ENCODE measurements around the gene MICAL3.

DNA sequence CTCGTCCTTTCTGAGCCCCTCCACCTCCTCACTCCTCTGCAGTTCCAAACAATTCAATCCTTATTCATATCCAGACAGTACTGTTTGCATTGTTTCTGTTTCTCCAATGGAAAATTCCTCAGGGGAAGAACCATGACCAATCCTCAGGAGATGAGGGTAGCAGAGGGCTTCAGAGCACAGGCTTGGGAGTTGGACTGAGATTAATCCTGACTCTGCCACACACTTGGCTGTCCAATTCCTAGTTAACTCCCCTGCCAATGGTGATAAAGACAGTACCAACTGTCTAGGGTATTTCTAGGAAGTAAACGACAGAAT, 58.0 kb downstream of the MICAL3 start:
- TF ChIP-seq, protein P1, sequence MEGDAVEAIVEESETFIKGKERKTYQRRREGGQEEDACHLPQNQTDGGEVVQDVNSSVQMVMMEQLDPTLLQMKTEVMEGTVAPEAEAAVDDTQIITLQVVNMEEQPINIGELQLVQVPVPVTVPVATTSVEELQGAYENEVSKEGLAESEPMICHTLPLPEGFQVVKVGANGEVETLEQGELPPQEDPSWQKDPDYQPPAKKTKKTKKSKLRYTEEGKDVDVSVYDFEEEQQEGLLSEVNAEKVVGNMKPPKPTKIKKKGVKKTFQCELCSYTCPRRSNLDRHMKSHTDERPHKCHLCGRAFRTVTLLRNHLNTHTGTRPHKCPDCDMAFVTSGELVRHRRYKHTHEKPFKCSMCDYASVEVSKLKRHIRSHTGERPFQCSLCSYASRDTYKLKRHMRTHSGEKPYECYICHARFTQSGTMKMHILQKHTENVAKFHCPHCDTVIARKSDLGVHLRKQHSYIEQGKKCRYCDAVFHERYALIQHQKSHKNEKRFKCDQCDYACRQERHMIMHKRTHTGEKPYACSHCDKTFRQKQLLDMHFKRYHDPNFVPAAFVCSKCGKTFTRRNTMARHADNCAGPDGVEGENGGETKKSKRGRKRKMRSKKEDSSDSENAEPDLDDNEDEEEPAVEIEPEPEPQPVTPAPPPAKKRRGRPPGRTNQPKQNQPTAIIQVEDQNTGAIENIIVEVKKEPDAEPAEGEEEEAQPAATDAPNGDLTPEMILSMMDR (IDR thresholded peaks at IDR 0.05) = no peak
- TF ChIP-seq POLR2A (IDR thresholded peaks at IDR 0.05) = no peak
